HG02938 (cell line): ENCODE results near the gene IMPDH2.

Source experiments
- ATAC-seq: cut with Tn5 transposase; IDR thresholded peaks from one replicate; pipeline ENCODE4 v1.9.1; 2021; ENCODE audit warnings: mild to moderate bottlenecking, moderate library complexity; ENCODE audit not compliant: unreplicated experiment

Gene IMPDH2

GRCh38 chr3:49007068-49007770, 22.0 kb downstream of the IMPDH2 start, which contains the start of gene WDR6:
WDR6 (plus strand) TSS chr3:49007391; CDS start chr3:49007432, 41 bp downstream.
- ATAC-seq, result peak; percentile 79

GRCh38 chr3:49006408-49007067, 22.7 kb downstream of the IMPDH2 start:
- no peak for ATAC-seq

DNA sequence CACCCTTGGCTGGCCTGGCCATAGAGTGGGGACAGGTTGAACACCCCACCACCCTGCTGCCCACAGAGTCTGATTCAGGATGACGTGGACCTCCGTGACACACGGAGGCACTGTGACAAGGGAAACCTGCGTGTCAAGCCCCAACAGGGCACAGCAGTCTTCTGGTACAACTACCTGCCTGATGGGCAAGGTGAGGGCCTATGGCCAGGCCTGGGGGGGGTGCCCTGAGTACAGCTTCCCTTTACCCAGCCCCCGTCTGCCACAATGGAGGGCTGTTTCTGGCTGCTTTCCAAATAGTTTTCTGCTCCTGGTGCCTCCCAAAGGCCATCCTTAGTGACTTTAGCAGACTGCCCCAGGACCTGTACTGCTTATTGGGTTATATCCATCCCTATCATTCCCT, 23.2 kb downstream of the IMPDH2 start:
- no peak for ATAC-seq

- no peak for ATAC-seq
These were observed 23.9 kb downstream of the IMPDH2 start for GRCh38 chr3:49005303-49005680.

DNA sequence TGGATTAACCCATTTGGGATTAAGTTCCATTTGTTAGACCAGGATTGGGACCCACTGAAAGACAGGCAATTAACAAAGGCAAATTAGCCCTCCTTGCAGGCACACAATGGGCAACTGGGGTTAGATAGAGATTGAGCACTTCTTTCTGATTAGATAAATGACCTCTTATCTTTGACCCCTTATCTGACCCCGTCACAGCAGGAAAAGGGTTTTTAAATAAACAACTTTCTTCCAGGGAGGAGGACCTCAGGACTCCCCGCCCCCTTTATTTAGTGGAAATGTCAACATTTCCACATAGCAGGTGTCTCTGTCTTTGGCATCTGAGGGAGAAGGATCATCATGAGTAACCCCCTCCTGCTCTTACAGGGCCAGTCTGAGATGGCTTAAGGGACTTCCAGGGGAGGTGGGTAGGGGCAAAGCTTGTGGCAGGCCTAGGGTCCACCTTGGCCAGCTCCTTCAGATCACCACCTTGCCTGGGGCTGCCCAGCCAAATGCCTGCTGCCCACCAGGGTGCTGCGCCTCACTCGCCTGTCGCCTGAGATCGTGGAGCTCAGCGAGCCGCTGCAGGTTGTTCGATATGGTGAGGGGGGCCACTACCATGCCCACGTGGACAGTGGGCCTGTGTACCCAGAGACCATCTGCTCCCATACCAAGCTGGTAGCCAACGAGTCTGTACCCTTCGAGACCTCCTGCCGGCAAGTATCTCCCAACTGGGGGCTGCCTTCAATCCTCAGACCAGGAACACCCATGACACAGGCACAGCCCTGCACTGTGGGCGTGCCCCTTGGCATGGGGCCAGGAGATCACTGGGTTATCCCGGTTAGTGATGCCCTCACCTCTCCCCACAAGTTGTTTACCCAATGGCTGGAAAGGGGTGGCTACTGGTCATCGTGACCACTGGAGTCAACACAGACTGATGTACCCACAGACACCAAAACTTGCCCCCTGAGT, 24.6 kb downstream of the IMPDH2 start:
- no peak for ATAC-seq

GRCh38 chr3:49001155-49001554, 28.0 kb downstream of the IMPDH2 start:
- ATAC-seq, result no peak

- no peak for ATAC-seq
These were observed 29.9 kb downstream of the IMPDH2 start for GRCh38 chr3:48999085-48999858.

GRCh38 chr3:48997714-48998637, 31.2 kb downstream of the IMPDH2 start:
- ATAC-seq, result no peak

DNA sequence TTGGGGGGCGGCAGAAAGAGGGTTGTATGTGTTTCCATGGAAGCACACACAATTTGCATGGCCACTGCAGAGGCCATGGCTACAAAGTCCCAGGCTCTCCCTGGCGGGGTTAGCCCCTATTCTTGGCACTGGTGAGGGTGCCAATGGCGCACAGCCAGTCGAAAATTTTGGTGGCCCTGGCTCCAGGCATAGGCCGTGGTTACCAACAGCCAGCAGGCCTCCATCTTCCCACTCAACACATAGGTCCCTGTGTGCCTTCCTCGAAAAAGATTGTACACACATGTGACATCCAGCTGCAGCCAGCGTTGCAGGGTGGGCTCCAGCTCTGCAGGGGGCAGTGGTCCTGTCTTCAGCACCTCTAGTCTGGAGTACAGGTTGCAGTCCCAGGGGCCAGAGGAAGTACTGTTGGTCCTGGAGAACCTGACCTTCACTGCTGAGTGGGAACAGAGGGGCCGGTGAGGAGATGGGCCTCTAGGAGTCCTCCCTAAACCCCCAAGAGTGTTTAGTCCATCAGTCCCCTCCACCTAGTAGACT, 32.0 kb downstream of the IMPDH2 start:
- ATAC-seq, result no peak

GRCh38 chr3:48996640-48997039, 32.6 kb downstream of the IMPDH2 start:
- ATAC-seq, result no peak

DNA sequence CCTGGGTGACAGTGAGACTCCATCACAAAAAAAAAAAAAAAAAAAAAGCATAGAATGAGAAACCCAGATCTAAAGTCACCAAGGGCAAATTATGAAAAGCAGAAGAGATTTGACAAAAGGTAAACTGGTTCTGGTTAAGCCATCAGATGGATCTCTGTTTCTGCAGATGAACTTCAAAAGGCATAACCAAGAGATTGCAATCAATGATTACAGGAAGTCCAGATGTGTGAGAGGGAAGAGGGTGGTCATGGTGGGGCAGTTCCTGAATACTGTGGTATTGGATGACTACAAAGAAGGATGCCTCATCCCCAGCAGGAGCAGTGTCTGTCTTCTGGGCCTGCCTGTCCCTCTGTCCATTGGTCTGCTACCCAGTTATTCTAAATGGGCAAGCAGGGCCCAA, 35.4 kb downstream of the IMPDH2 start:
- ATAC-seq, result no peak

- no peak for ATAC-seq
These were observed 37.2 kb downstream of the IMPDH2 start for GRCh38 chr3:48991851-48992545.

DNA sequence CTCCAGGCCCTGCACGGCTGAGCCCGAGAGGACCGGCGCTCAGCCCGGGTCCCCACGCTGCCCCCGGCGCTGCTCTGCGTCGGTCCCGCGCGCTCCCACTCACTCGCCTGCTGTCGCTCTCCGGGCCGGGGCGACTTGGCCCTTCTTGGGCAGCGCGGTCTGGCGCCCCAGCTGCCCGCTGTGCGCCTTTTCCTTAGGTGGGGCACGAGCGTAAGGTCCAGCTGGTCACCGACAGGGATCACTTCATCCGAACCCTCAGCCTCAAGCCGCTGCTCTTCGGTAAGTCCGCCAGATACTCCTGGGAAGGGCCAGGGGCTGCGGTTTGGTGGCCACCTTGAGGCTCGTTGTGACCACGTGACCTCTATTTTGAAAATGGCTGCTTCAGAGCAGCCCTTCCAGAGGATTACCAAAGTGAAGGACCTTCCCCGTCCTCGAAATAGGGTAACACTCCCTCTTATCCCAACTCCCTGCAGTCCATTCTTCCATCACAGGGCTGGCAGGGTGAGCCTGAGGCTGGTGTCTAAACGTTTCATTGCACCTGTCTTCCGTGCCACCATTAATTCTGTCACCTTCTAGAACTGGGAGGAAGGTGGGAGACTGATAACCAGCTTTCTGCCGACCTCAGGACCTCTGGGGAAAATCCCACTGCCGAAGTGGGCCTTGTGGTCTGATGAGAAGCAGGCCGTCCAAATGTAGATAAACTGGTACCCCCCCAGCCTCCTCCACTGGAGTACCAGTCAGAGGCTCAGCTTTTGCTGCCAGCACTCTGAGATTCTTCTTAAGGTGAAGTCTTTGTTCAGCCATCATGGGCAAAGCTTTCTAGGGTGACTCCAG, 38.3 kb downstream of the IMPDH2 start:
- ATAC-seq, result no peak

DNA sequence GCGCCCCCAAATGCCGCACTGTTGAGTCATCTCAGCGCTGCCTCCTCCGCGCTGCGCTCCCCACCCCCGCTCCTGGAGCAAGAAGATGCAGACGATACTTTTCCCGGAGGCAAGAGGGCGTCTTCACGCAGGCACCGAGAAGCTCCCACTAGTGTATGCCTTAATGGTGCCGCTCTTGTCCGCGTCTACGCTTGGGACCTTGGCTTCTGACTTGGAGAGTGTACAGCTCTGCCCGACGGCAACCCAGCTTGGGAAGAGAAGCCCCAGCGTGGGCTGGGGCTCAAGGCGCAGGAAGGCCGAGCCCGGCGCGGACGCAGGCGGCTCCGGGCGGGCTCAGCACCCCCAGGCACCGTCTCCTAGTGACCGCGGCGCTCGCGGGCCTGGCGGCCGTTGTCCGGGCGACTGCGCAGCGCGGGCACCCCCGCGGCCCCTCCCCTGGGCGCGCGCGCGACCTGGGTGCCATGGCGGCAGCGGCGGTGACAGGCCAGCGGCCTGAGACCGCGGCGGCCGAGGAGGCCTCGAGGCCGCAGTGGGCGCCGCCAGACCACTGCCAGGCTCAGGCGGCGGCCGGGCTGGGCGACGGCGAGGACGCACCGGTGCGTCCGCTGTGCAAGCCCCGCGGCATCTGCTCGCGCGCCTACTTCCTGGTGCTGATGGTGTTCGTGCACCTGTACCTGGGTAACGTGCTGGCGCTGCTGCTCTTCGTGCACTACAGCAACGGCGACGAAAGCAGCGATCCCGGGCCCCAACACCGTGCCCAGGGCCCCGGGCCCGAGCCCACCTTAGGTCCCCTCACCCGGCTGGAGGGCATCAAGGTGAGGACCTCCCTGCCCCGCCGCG, 39.2 kb downstream of the IMPDH2 start, which contains the start of gene P4HTM:
P4HTM (plus strand) TSS at position 446 of the 840 bp plus-strand sequence; CDS start at position 462, 16 bp downstream.
- peak; percentile 44 for ATAC-seq

GRCh38 chr3:48989126-48989795, 39.9 kb downstream of the IMPDH2 start:
- no peak for ATAC-seq

- no peak for ATAC-seq
These were observed 43.3 kb downstream of the IMPDH2 start for GRCh38 chr3:48985831-48986376.
